SU-DHL-6 (cell line): Measurements from ENCODE around the gene BANK1.

Experiments used
- H2AFZ ChIP-seq: fragments of 200-600 bp; sonication (generic); 2 replicates; pipeline ENCODE4 v1.6.1; 2014; ENCODE audit warnings: low read depth, mild to moderate bottlenecking, moderate library complexity, mixed read lengths, antibody characterized with exemption, low read length; ENCODE audit not compliant: severe bottlenecking
- H3F3A ChIP-seq: fragments of 200-600 bp; shearing (Covaris generic); 2 replicates; pipeline ENCODE4 v1.6.0; 2016; ENCODE audit warnings: antibody characterized with exemption, mild to moderate bottlenecking; ENCODE audit not compliant: insufficient read depth
- H3K27ac ChIP-seq: fragments of 200-600 bp; sonication (generic); 2 replicates; pipeline ENCODE4 v1.5.1; 2016; ENCODE audit warnings: low read depth, mild to moderate bottlenecking, low read length, moderate library complexity, mixed read lengths
- H3K27me3 ChIP-seq: fragments of 200-600 bp; sonication (generic), shearing (Covaris generic); 2 replicates; pipeline ENCODE4 v1.6.0; 2014; ENCODE audit warnings: mild to moderate bottlenecking, low read length
- H3K36me3 ChIP-seq: fragments of 200-600 bp; sonication (generic); 2 replicates; pipeline ENCODE4 v1.6.1; 2014; ENCODE audit warnings: mild to moderate bottlenecking, low read length, mixed read lengths
- H3K4me2 ChIP-seq: fragments of 300-600, 200-600 bp; shearing (Covaris generic), sonication (generic); 2 replicates; pipeline ENCODE4 v1.6.0; 2014; ENCODE audit warnings: low read length, low read depth, mild to moderate bottlenecking; ENCODE audit not compliant: poor library complexity, severe bottlenecking
- H3K4me3 ChIP-seq: fragments of 200-600 bp; sonication (generic); 2 replicates; pipeline ENCODE4 v1.5.1; 2014; ENCODE audit warnings: antibody characterized with exemption, low read length, mild to moderate bottlenecking, mixed read lengths; ENCODE audit not compliant: insufficient read depth, poor library complexity, severe bottlenecking
- H3K79me2 ChIP-seq: fragments of 200-600 bp; sonication (generic); 2 replicates; pipeline ENCODE4 v1.6.1; 2014; ENCODE audit warnings: mild to moderate bottlenecking, low read length, moderate library complexity; ENCODE audit not compliant: insufficient read depth
- H3K9ac ChIP-seq: fragments of 200-600 bp; sonication (generic); 2 replicates; pipeline ENCODE4 v1.7.0; 2014; ENCODE audit warnings: mild to moderate bottlenecking, low read length
- H3K9me2 ChIP-seq: fragments of 200-600 bp; sonication (generic); replicated peaks from 2 replicates; pipeline ENCODE4 v1.6.1; 2014; ENCODE audit warnings: low read length; ENCODE audit not compliant: insufficient read depth
- H3K9me3 ChIP-seq: fragments of 200-600 bp; sonication (generic); 2 replicates; pipeline ENCODE4 v1.6.1; 2014; ENCODE audit warnings: low read length, mixed read lengths; ENCODE audit not compliant: insufficient read depth
- H4K20me1 ChIP-seq: fragments of 200-600 bp; sonication (generic); 2 replicates; pipeline ENCODE4 v1.6.1; 2014; ENCODE audit warnings: low read depth, mild to moderate bottlenecking, antibody characterized with exemption, low read length, moderate library complexity, mixed read lengths
- EZH2phosphoT487 ChIP-seq: fragments of 200-600 bp; sonication (generic), shearing (Covaris generic); conservative IDR thresholded peaks from 2 replicates; pipeline ENCODE4 v1.6.1; 2018; ENCODE audit warnings: mild to moderate bottlenecking, antibody characterized with exemption, low read length, moderate library complexity, mixed read lengths
- TF ChIP-seq, protein P1 (sequence below): fragments of 200-600 bp; sonication (generic); IDR thresholded peaks from one replicate; pipeline ENCODE4 v1.5.1; 2017; ENCODE audit warnings: antibody characterized with exemption, mild to moderate bottlenecking, low read length, moderate library complexity; ENCODE audit not compliant: insufficient read depth, poor library complexity, severe bottlenecking

BANK1 gene

DNA sequence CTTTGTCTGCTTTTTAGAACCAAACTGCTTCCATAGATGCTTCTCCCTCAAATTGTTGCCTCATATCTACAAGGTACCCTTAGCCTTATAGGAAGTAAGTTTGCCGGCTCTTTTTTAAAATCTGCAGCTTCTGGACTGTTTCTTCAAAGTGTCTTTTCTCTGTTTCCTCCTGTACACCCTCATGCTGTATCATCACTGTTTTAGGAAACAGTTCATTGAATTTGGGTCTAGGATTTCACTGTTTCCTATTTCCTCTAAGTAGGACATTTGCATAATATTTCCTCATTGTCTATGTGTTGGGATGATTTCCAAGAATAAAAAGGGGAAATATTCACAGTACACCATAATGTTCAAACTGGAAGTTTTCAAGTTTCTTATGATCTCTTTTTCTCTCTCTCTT, 43.0 kb downstream of the BANK1 start:
- no peaks in the 10 kb centered on the region for H4K20me1 ChIP-seq
- no peak overlapping the region for H3K4me2 ChIP-seq
- no peaks in the 10 kb centered on the region for H3F3A ChIP-seq
- no peaks in the 10 kb centered on the region for H3K27me3 ChIP-seq
- H3K27ac ChIP-seq: no peak overlapping the region
- H3K9me3 ChIP-seq: no peaks in the 10 kb centered on the region
- no peak overlapping the region for H3K4me3 ChIP-seq
- H3K9me2 ChIP-seq: no peaks in the 10 kb centered on the region
- H3K9ac ChIP-seq: no peak overlapping the region
- TF ChIP-seq, protein P1, sequence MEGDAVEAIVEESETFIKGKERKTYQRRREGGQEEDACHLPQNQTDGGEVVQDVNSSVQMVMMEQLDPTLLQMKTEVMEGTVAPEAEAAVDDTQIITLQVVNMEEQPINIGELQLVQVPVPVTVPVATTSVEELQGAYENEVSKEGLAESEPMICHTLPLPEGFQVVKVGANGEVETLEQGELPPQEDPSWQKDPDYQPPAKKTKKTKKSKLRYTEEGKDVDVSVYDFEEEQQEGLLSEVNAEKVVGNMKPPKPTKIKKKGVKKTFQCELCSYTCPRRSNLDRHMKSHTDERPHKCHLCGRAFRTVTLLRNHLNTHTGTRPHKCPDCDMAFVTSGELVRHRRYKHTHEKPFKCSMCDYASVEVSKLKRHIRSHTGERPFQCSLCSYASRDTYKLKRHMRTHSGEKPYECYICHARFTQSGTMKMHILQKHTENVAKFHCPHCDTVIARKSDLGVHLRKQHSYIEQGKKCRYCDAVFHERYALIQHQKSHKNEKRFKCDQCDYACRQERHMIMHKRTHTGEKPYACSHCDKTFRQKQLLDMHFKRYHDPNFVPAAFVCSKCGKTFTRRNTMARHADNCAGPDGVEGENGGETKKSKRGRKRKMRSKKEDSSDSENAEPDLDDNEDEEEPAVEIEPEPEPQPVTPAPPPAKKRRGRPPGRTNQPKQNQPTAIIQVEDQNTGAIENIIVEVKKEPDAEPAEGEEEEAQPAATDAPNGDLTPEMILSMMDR: no peak
- TF ChIP-seq EZH2phosphoT487: no peak
- H3K79me2 ChIP-seq: no peaks in the 10 kb centered on the region
- no peaks in the 10 kb centered on the region for H3K36me3 ChIP-seq
- no peak overlapping the region for H2AFZ ChIP-seq

DNA sequence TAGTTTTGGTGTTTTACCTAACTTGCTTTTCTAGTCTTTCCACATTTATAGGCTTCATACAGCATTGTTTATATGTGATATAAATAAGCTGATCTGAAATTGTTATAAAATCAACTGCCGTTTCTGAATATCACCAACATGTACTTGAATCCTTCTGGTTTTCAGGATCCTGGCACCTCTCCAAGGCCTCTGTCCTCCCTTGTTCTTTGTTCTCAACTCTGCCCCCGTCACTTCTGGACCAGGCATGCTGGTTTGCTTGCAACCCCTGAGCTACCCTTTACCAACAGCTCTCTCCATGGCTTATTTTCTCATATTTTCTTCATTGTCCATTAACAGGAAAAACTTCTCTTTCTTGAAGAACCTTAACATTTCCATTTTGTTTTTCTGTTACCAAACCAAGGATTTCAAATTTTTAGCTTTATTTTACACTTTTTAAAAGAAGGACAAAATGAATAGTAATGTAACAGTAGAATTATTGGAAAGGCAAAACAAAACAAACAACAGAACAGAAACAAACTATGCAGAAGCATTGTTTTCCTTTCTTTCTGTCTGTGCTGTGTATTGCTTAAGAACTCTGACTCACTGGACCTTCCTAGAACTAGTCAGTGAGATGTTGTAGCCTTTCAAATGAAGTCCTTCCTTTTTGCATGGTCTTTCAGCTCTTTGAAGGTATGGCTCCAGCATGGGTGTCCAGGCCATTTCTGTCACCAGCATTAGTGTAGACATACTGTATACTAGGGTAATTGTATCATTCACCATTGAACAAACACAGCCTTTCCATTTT, 44.8 kb downstream of the BANK1 start:
- Histone ChIP-seq H4K20me1 (no peaks in the 10 kb centered on the region), H2AFZ (no peak overlapping the region), H3F3A (no peaks in the 10 kb centered on the region), H3K79me2 (no peaks in the 10 kb centered on the region), H3K27ac (no peak overlapping the region), H3K9me2 (no peaks in the 10 kb centered on the region), H3K4me3 (no peak overlapping the region), H3K4me2 (no peak overlapping the region), H3K36me3 (no peaks in the 10 kb centered on the region), H3K9ac (no peak overlapping the region), H3K27me3 (no peaks in the 10 kb centered on the region), H3K9me3 (no peaks in the 10 kb centered on the region)
- TF ChIP-seq, protein P1: no peak
- TF ChIP-seq EZH2phosphoT487: no peak

DNA sequence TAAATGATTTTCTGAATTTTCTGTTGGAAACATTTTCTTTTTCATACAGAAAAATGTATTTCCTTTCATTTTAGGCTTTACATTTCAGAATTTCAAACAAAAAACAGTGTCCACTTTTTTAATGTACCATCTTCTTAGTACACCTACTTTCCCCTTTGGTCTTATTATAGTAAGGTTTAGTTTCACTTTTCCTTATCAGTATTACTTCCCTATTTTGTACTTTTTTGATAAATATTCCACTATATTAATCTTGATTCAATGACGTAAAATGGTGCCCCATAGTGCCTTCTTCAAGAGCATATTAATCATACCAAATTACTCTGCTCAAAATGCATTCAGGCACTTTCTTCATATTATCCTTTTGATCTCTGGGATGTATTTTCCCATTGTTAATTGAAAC, 52.5 kb downstream of the BANK1 start:
- no peak for TF ChIP-seq EZH2phosphoT487
- TF ChIP-seq, protein P1: no peak
- no peaks in the 10 kb centered on the region for H3K9me2 ChIP-seq
- H3K36me3 ChIP-seq: no peaks in the 10 kb centered on the region
- H3K4me3 ChIP-seq: no peak overlapping the region
- H3K9ac ChIP-seq: no peak overlapping the region
- peak overlapping the region; percentile 19 for H3K4me2 ChIP-seq
- no peaks in the 10 kb centered on the region for H3K79me2 ChIP-seq
- no peaks in the 10 kb centered on the region for H3K27me3 ChIP-seq
- H2AFZ ChIP-seq: no peak overlapping the region
- no peak overlapping the region for H3K27ac ChIP-seq
- no peaks in the 10 kb centered on the region for H3F3A ChIP-seq
- no peaks in the 10 kb centered on the region for H4K20me1 ChIP-seq
- H3K9me3 ChIP-seq: no peaks in the 10 kb centered on the region
